Measurements from ENCODE around the gene ZNF157.
A peak's percentile ranks its signal among the peaks of the same experiment; 100 is the strongest.
"Not testable (repeated sequence)": the region's sequence is repeated elsewhere in the genome, so short reads cannot be mapped to it uniquely, and the experiment has no call there.

Gene ZNF157

GRCh38 chrX:47370278-47370677 lies at the start of gene ZNF157:
Gene ZNF157, plus strand, starts transcription at chrX:47370578. Its CDS starts 91 bp downstream, at chrX:47370669.
- no peak for DNase-seq

GRCh38 chrX:47321386-47321785 lies 49.0 kb upstream of the ZNF157 start:
- DNase-seq = no peak

DNA sequence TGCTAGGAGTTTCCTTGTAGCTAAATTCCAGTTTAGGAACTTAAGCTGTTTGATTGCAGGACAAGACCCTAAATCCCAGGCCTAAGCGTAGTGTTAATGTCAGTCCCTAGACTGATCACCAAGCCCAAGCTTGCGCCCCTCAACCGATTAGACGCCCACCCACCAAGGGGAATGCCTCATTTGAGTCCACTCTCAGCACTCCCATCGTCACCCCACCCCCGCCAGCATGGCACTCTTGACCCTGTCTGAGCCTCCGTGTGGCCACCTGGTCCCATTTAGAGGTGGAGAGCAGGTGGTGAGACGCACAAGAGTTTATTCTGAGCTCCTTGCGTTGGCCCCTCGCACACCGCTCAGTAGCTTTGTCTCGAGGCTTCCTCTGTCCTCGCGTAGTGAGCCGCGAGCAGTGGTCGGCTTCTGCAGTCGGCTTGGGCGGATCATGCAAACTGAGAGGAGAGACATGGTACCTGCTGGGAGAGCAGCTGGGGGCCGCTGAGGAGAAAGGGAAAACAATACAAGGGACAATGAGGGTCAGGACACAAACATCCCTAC lies 48.5 kb upstream of the ZNF157 start:
- DNase-seq = no peak

GRCh38 chrX:47327902-47328301 lies 42.5 kb upstream of the ZNF157 start:
- no peak for DNase-seq

- DNase-seq = not testable (repeated sequence)
These were observed 37.6 kb upstream of the ZNF157 start for GRCh38 chrX:47332729-47333128.

- DNase-seq = no peak
These were observed 18.7 kb upstream of the ZNF157 start for GRCh38 chrX:47351706-47352105.

GRCh38 chrX:47358387-47359065 lies 11.9 kb upstream of the ZNF157 start:
- no peak for DNase-seq

DNA sequence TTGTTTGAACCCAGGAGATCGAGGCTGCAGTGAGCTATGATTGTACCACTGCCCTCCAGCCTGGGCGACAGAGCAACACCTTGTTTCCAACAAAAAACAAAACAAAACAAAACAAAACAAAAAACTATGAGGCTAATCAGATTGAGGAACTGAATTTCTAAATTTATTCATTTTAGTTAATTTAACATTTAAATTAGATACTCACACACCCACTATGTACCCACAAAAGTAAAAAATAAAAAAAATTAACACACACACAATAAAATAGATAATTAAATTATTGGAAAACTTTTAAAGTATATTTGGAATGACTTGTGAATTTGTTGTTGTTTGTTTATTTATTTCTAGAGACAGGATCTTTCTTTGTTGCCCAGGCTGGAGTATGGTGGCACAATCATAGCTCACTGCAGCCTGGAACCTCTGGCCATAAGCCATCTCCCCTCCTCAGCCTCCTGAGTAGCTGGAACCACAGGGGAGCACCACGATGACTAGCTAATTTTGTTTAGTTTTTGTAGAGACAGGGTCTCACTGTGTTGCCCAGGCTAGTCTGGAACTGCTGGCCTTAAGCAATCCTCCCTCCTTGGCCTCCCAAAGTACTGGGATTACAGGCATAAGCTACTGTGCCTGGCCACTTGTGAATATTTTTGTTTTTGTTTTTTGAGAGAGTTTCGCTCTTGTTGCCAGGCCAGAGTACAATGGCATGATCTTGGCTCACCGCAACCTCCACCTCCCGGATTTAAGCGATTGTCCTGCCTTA lies 9.8 kb upstream of the ZNF157 start:
- DNase-seq = no peak

GRCh38 chrX:47361538-47362511 lies 8.6 kb upstream of the ZNF157 start:
- peak; percentile 81 for DNase-seq

DNA sequence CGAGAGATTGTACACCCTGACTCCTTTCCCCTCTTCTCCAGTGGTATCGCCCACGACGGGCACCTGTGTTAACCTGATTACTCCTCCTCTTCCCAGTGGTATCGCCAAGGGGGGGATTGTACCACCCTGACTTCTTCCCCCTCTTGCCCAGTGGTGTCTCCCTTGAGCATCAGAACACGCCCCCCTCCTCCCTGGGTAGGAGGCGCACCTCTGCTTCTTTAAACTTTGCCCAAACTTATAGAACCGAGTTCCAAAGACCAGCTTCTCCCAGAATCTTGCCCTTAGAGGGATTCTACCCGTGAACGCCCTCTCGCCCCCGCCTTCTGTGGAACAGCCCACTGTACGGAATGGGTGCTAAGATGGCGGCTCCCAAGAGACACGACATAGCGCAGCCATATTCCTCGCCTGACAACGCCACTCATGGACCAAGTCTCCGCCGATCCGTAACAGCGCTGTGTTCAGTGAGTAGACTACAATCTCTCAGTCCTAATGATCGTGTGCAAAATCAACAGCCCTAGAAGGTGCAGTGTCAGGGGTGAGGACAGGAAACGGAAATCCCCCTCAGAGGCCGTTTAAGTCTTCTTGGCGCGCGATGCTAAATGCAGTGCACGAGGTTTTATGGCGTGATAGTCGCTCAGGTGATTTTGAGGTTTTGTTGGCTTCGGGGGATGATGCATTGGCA lies 4.2 kb upstream of the ZNF157 start:
- DNase-seq = peak; percentile 86

GRCh38 chrX:47373198-47373597 lies 2.8 kb downstream of the ZNF157 start:
- DNase-seq = no peak

- no peak for DNase-seq
These were observed 9.9 kb downstream of the ZNF157 start for GRCh38 chrX:47380268-47380667.

- not testable (repeated sequence) for DNase-seq
These were observed 10.5 kb downstream of the ZNF157 start for GRCh38 chrX:47380837-47381236.

DNA sequence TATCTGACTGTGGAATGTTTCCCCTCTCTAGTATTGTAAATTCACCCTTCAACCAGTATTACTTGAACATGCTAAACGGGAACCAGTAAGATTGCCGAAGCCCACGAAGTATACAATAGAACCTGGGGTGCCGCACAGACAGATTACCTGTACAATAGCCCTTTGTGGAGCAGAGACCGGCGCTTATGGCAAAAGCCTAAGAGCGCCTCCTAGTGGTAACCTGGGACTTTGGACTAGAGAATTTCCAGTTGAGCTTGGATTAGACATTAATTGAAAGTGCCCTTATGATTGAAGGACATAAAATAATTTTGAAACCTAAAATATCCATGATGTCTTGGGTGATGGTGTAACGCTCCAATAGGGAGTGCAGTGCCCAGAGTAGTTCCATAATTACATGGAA lies 14.1 kb downstream of the ZNF157 start:
- peak; percentile 55 for DNase-seq

- DNase-seq = no peak
These were observed 20.4 kb downstream of the ZNF157 start for GRCh38 chrX:47390780-47391179.

DNA sequence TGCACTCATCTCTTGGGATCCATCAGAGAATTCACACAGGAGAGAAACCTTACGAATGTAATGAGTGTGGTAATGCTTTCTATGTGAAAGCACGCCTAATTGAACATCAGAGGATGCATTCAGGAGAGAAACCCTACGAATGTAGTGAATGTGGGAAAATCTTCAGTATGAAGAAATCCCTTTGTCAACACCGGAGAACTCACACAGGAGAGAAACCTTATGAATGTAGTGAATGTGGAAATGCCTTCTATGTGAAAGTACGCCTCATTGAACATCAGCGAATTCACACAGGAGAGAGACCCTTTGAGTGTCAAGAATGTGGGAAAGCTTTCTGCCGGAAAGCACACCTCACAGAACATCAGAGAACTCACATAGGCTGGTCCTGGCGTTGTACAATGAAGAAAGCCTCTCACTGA lies 42.8 kb downstream of the ZNF157 start:
- DNase-seq = no peak

DNA sequence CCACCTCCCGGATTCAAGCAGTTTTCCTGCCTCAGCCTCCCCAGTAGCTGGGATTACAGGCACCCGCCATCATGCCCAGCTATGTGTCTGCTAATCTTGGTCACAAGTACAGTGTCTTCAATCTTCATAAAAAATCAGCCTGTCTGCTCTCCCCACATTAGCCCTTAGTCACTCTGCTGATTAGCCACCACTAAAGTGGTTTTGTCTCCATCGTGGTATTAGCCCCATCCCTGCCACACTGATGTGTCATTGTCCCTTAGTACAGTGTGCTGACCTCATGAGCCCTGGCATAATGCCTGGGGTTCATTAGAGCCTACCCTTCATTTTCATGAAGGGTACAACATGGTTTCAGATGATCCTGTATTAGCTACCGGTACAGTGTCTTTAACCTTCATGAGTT lies 49.9 kb downstream of the ZNF157 start:
- no peak for DNase-seq

DNA sequence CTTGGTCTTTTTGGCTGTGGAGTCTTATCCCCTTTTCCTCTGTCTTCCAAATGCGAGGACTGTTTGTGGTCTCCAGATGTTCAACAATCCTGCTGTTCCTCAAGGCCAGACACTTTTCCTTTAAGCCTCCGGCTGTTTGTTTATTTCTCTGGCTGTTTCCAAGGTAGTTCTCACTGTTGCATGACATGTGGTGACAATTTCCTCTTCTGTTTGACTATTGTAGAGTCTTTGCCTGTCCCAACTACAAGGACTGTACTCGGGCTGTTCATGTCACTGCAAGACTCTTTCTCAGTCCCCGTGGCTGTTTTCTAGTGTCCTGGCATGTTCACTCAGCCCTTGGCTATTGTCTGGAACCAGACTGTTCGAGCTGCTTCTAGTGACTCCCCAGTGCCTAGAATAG lies 50.6 kb downstream of the ZNF157 start:
- no peak for DNase-seq

GRCh38 chrX:47422444-47422843 lies 52.1 kb downstream of the ZNF157 start:
- DNase-seq = no peak

- no peak for DNase-seq
These were observed 60.5 kb downstream of the ZNF157 start for GRCh38 chrX:47430925-47431324.

- DNase-seq = no peak
These were observed 76.1 kb downstream of the ZNF157 start for GRCh38 chrX:47446431-47446830.

DNA sequence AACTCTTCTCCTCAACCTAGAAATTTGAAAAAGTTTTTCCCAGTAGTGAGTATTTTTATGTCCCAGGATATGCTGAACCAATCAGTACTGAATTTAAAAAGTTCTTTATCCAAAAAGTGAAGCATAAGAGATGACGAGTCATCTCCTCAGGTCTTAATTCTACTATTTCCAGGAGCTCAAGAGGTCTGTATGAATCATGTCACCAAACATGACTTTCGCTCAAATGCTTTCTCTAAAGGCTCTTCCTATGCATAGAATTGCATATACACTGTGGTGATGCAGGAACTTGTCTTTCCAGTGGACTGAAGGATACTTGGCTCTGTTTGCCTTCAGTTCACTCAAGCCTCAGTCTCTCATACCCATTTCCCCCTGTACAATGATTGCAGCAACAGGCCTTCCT lies 76.6 kb downstream of the ZNF157 start:
- no peak for DNase-seq

Measured in NCI-H1436 (cell line).